Mesendoderm (in vitro differentiated cells): Measurements from ENCODE around the gene INAFM2.

Experiments
- DNase-seq: peaks from one replicate; pipeline ENCODE4 v3.0.0; 2013
- H2AK5ac ChIP-seq: 2 replicates; pipeline ENCODE4 v1.6.1; 2013; ENCODE audit warnings: low read length, inconsistent platforms
- H2BK120ac ChIP-seq: 2 replicates; pipeline ENCODE4 v1.6.1; 2013; ENCODE audit warnings: low read depth, mild to moderate bottlenecking, low read length, moderate library complexity, mixed read lengths
- H2BK15ac ChIP-seq: replicated peaks from 2 replicates; pipeline ENCODE4 v1.6.1; 2013; ENCODE audit warnings: low read depth, mild to moderate bottlenecking, moderate library complexity
- H2BK5ac ChIP-seq: 2 replicates; pipeline ENCODE4 v1.6.1; 2013; ENCODE audit warnings: low read length, inconsistent platforms
- H3K18ac ChIP-seq: 2 replicates; pipeline ENCODE4 v1.6.1; 2013; ENCODE audit warnings: mild to moderate bottlenecking, low read length, mixed read lengths
- H3K23ac ChIP-seq: one replicate; pipeline ENCODE4 v1.6.1; 2013; ENCODE audit warnings: low read length
- H3K27ac ChIP-seq: 2 replicates; pipeline ENCODE4 v1.5.1; 2013; ENCODE audit warnings: low read depth, mild to moderate bottlenecking, inconsistent platforms, low read length, moderate library complexity
- H3K27me3 ChIP-seq: 2 replicates; pipeline ENCODE4 v1.6.1; 2013; ENCODE audit warnings: low read length, control low read depth, mild to moderate bottlenecking, inconsistent platforms; ENCODE audit not compliant: insufficient read depth, poor library complexity
- H3K36me3 ChIP-seq: 2 replicates; pipeline ENCODE4 v1.6.1; 2013; ENCODE audit warnings: low read length, inconsistent platforms; ENCODE audit not compliant: control insufficient read depth, insufficient read depth
- H3K4ac ChIP-seq: one replicate; pipeline ENCODE4 v1.6.1; 2013; ENCODE audit warnings: low read depth, mild to moderate bottlenecking, low read length, moderate library complexity
- H3K4me1 ChIP-seq: 2 replicates; pipeline ENCODE4 v1.6.1; 2013; ENCODE audit warnings: low read depth, low read length, inconsistent platforms; ENCODE audit not compliant: control insufficient read depth
- H3K4me2 ChIP-seq: 2 replicates; pipeline ENCODE4 v1.6.1; 2013; ENCODE audit warnings: low read length
- H3K4me3 ChIP-seq: 2 replicates; pipeline ENCODE4 v1.5.1; 2013; ENCODE audit warnings: mild to moderate bottlenecking, low read length
- H3K56ac ChIP-seq: one replicate; pipeline ENCODE4 v1.6.1; 2013; ENCODE audit warnings: low read length
- H3K79me1 ChIP-seq: 2 replicates; pipeline ENCODE4 v1.6.1; 2013; ENCODE audit warnings: low read length, inconsistent platforms
- H3K79me2 ChIP-seq: 2 replicates; pipeline ENCODE4 v1.6.1; 2013; ENCODE audit warnings: mild to moderate bottlenecking, low read length; ENCODE audit not compliant: control insufficient read depth, insufficient read depth
- H3K9ac ChIP-seq: 2 replicates; pipeline ENCODE4 v1.6.1; 2013; ENCODE audit warnings: low read length, inconsistent platforms
- H4K5ac ChIP-seq: one replicate; pipeline ENCODE4 v1.6.1; 2013; ENCODE audit warnings: low read length
- H4K8ac ChIP-seq: one replicate; pipeline ENCODE4 v1.6.1; 2013; ENCODE audit warnings: low read depth, mild to moderate bottlenecking, control low read depth, low read length, moderate library complexity
- whole genome bisulfite sequencing: extraction: QIAGEN DNeasy Blood & Tissue Kit; methylation state at CpG from one replicate; pipeline ENCODE4 v1.1.7; 2013; ENCODE audit warnings: low lambda C conversion rate, missing lambda C conversion rate; ENCODE audit not compliant: insufficient coverage; ENCODE audit errors: extremely low coverage; 5-methylcytosine and 5-hydroxymethylcytosine counted together

INAFM2 gene

DNA sequence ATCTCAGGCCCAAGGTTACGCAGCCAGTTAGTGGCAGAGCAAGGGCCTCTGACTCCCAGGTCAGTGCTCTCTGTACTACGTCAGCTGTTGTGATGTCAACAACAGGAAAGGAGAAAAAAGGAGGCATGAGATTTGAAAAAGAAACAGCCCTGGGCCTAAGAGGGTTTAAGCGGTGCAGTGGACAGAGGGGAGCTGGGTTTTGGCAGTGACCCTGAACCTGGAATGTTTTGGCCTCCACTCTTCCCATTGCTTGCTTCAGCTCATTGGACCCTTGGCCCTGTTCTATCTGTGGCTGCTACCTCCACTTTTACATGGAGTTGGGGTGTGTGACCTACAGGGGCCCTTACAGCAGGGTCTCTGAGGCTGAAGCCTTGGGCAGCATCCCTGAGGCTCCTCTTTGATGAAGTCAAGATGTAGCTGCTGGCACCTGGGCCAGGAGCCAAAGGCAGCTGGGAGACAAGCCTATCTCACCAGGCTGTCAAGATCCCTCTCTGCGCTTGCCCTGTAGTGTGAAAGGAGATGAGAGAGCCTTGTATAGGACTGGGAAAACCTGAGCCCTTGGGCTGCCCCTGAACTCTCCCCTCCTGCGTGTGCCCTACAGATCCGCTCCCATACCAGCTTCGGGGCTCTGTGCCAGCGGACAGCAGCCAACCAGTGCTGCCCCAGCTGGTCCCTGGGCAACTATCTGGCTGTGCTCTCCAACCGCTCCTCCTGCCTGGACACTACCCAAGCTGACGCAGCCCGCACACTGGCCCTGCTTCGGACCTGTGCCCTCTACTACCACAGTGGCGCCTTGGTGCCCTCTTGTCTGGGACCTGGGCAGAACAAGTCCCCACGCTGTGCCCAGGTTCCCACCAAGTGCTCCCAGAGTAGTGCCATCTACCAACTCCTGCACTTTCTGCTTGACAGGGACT, 43.2 kb downstream of the INAFM2 start:
- WGBS, result no CpG with 5 or more reads among the region's 14 CpGs
- H3K4me2 ChIP-seq, result no peak overlapping the region
- H3K79me1 ChIP-seq, result no peaks in the 10 kb centered on the region
- no peaks in the 10 kb centered on the region for H3K36me3 ChIP-seq
- H2AK5ac ChIP-seq, result no peak overlapping the region
- H3K56ac ChIP-seq, result no peak overlapping the region
- H3K4me1 ChIP-seq, result no peaks in the 10 kb centered on the region
- no peak overlapping the region for H4K5ac ChIP-seq
- H2BK120ac ChIP-seq, result no peak overlapping the region
- H3K27me3 ChIP-seq, result no peaks in the 10 kb centered on the region
- no peak overlapping the region for H2BK15ac ChIP-seq
- no peak overlapping the region for H4K8ac ChIP-seq
- DNase-seq, result no peak
- H3K79me2 ChIP-seq, result no peaks in the 10 kb centered on the region
- no peak overlapping the region for H3K27ac ChIP-seq
- H3K4me3 ChIP-seq, result no peak overlapping the region
- no peak overlapping the region for H3K4ac ChIP-seq
- H3K23ac ChIP-seq, result no peak overlapping the region
- H2BK5ac ChIP-seq, result no peak overlapping the region
- H3K18ac ChIP-seq, result no peak overlapping the region
- H3K9ac ChIP-seq, result no peak overlapping the region

- Histone ChIP-seq H3K4me2 (no peak overlapping the region), H2AK5ac (no peak overlapping the region), H3K18ac (no peak overlapping the region), H3K27ac (no peak overlapping the region), H3K79me2 (no peaks in the 10 kb centered on the region), H4K5ac (no peak overlapping the region), H3K9ac (peak overlapping the region; percentile 21), H3K23ac (peak overlapping the region; percentile 86), H3K56ac (peak overlapping the region; percentile 59), H2BK5ac (no peak overlapping the region), H3K4me1 (no peaks in the 10 kb centered on the region), H2BK120ac (no peak overlapping the region), H3K79me1 (no peaks in the 10 kb centered on the region), H3K36me3 (no peaks in the 10 kb centered on the region), H3K4ac (no peak overlapping the region), H3K27me3 (no peaks in the 10 kb centered on the region), H4K8ac (no peak overlapping the region), H3K4me3 (no peak overlapping the region), H2BK15ac (no peak overlapping the region)
- WGBS, result no CpG with 5 or more reads among the region's 5 CpGs
- no peak for DNase-seq
These were observed 43.8 kb downstream of the INAFM2 start for GRCh38 chr15:40367371-40367685.

GRCh38 chr15:40367686-40368611, 44.5 kb downstream of the INAFM2 start:
- Histone ChIP-seq H3K23ac (peak overlapping the region; percentile 86), H3K27ac (no peak overlapping the region), H3K79me1 (no peaks in the 10 kb centered on the region), H2BK5ac (no peak overlapping the region), H3K36me3 (no peaks in the 10 kb centered on the region), H4K5ac (no peak overlapping the region), H3K79me2 (no peaks in the 10 kb centered on the region), H4K8ac (no peak overlapping the region), H3K4ac (peak overlapping the region; percentile 1), H3K4me1 (peaks cover 2% of the 10 kb centered on the region), H3K9ac (peak overlapping the region; percentile 46), H3K4me3 (no peak overlapping the region), H2BK15ac (no peak overlapping the region), H3K4me2 (peak overlapping the region; percentile 68), H3K18ac (no peak overlapping the region), H2BK120ac (no peak overlapping the region), H3K56ac (peak overlapping the region; percentile 85), H2AK5ac (no peak overlapping the region), H3K27me3 (no peaks in the 10 kb centered on the region)
- DNase-seq, result peak; percentile 97
- WGBS, result no CpG with 5 or more reads among the region's 91 CpGs

DNA sequence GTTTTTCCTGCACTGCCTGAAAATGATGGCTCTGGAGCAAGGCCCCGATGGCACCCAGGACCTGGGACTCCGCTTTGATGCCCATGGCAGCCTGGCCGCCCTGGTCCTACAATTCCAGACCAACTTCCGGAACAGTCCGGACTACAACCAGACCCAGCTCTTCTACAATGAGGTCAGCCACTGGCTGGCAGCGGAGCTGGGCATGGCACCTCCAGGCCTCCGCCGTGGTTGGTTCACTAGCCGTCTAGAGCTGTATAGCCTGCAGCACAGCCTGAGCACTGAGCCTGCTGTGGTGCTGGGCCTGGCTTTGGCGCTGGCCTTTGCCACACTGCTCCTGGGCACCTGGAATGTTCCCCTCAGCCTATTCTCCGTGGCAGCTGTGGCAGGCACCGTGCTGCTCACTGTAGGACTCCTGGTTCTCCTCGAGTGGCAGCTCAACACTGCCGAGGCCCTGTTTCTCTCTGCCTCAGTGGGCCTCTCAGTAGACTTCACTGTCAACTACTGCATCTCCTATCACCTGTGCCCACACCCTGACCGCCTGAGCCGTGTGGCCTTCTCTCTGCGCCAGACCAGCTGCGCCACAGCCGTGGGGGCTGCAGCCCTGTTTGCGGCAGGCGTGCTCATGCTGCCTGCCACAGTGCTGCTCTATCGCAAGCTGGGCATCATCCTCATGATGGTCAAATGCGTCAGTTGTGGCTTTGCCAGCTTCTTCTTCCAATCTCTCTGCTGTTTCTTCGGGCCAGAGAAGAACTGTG, 45.4 kb downstream of the INAFM2 start:
- Histone ChIP-seq H3K18ac (no peak overlapping the region), H2BK5ac (no peak overlapping the region), H4K5ac (no peak overlapping the region), H3K4me3 (no peak overlapping the region), H3K9ac (no peak overlapping the region), H3K4me2 (no peak overlapping the region), H3K23ac (no peak overlapping the region), H2BK120ac (no peak overlapping the region), H4K8ac (no peak overlapping the region), H3K79me1 (no peaks in the 10 kb centered on the region), H3K36me3 (no peaks in the 10 kb centered on the region), H3K27me3 (no peaks in the 10 kb centered on the region), H3K4me1 (peaks cover 2% of the 10 kb centered on the region), H3K79me2 (no peaks in the 10 kb centered on the region), H2AK5ac (no peak overlapping the region), H3K56ac (no peak overlapping the region), H3K4ac (peak overlapping the region; percentile 1), H2BK15ac (no peak overlapping the region), H3K27ac (no peak overlapping the region)
- WGBS, result no CpG with 5 or more reads among the region's 24 CpGs
- DNase-seq, result no peak

GRCh38 chr15:40369474-40369869, 46.0 kb downstream of the INAFM2 start:
- Histone ChIP-seq H2BK15ac (no peak overlapping the region), H3K4me3 (no peak overlapping the region), H3K27me3 (no peaks in the 10 kb centered on the region), H3K23ac (no peak overlapping the region), H4K5ac (no peak overlapping the region), H3K56ac (no peak overlapping the region), H2BK5ac (no peak overlapping the region), H3K18ac (no peak overlapping the region), H3K4me2 (no peak overlapping the region), H4K8ac (no peak overlapping the region), H2BK120ac (no peak overlapping the region), H3K79me1 (no peaks in the 10 kb centered on the region), H3K36me3 (no peaks in the 10 kb centered on the region), H3K9ac (no peak overlapping the region), H3K79me2 (no peaks in the 10 kb centered on the region), H3K4me1 (peaks cover 2% of the 10 kb centered on the region), H2AK5ac (no peak overlapping the region), H3K27ac (no peak overlapping the region), H3K4ac (no peak overlapping the region)
- no CpG with 5 or more reads among the region's 10 CpGs for WGBS
- DNase-seq, result no peak
